HG03159 (cell line): Measurements from ENCODE around the gene VNN1.
"Not testable (repeated sequence)": the region's sequence is repeated elsewhere in the genome, so short reads cannot be mapped to it uniquely, and the experiment has no call there.

ENCODE experiments used
- ATAC-seq: cut with Tn5 transposase; IDR thresholded peaks from one replicate; pipeline ENCODE4 v1.9.1; 2021; ENCODE audit warnings: mild to moderate bottlenecking, moderate library complexity; ENCODE audit not compliant: unreplicated experiment

Gene VNN1

GRCh38 chr6:132725947-132726607, 12.2 kb upstream of the VNN1 start:
- ATAC-seq: peak; percentile 80

GRCh38 chr6:132725471-132725870, 11.6 kb upstream of the VNN1 start:
- ATAC-seq: no peak

GRCh38 chr6:132719736-132720448, 6.0 kb upstream of the VNN1 start:
- no peak for ATAC-seq

GRCh38 chr6:132715881-132716637, 2.2 kb upstream of the VNN1 start:
- no peak for ATAC-seq

GRCh38 chr6:132715204-132715603, 1.3 kb upstream of the VNN1 start:
- ATAC-seq: no peak

- no peak for ATAC-seq
Observed at GRCh38 chr6:132714160-132714559, 305 bp upstream of the VNN1 start.

GRCh38 chr6:132712366-132712765, 1.5 kb downstream of the VNN1 start:
- ATAC-seq: no peak

GRCh38 chr6:132708771-132709170, 5.1 kb downstream of the VNN1 start:
- no peak for ATAC-seq

GRCh38 chr6:132708002-132708401, 5.9 kb downstream of the VNN1 start:
- no peak for ATAC-seq

- not testable (repeated sequence) for ATAC-seq
Observed at GRCh38 chr6:132706756-132707155, 7.1 kb downstream of the VNN1 start.

GRCh38 chr6:132703936-132704335, 9.9 kb downstream of the VNN1 start:
- ATAC-seq: no peak

GRCh38 chr6:132698608-132699007, 15.2 kb downstream of the VNN1 start:
- ATAC-seq: peak; percentile 96

- ATAC-seq: no peak
Observed at GRCh38 chr6:132695773-132696172, 18.1 kb downstream of the VNN1 start.

GRCh38 chr6:132693478-132693877, 20.4 kb downstream of the VNN1 start:
- no peak for ATAC-seq

- ATAC-seq: no peak
Observed at GRCh38 chr6:132690678-132691077, 23.2 kb downstream of the VNN1 start.

GRCh38 chr6:132687306-132687705, 26.5 kb downstream of the VNN1 start:
- ATAC-seq: no peak

- no peak for ATAC-seq
Observed at GRCh38 chr6:132686531-132686930, 27.3 kb downstream of the VNN1 start.

GRCh38 chr6:132685009-132685408, 28.8 kb downstream of the VNN1 start:
- no peak for ATAC-seq

GRCh38 chr6:132684272-132684671, 29.6 kb downstream of the VNN1 start:
- no peak for ATAC-seq

- no peak for ATAC-seq
Observed at GRCh38 chr6:132683543-132683942, 30.3 kb downstream of the VNN1 start.

- peak; percentile 64 for ATAC-seq
Observed at GRCh38 chr6:132679094-132679493, 34.8 kb downstream of the VNN1 start.

GRCh38 chr6:132675749-132676148, 38.1 kb downstream of the VNN1 start:
- no peak for ATAC-seq
